Heart left ventricle (tissue), 13 donors: ENCODE data around the gene FMNL3.

ENCODE experiments used
- CTCF ChIP-seq, 12 donors: fragments of 200-600 bp; sonication (generic) in 4 of 12; IDR thresholded peaks; one replicate each; pipeline versions ENCODE4 v1.5.0 to v1.8.0; 2018 to 2022; ENCODE audit warnings: antibody characterized with exemption in 12 of 12, mild to moderate bottlenecking in 5 of 12
- POLR2A ChIP-seq, 2 donors: fragments of 450-650 bp; IDR thresholded peaks; one replicate each; pipeline ENCODE4 v1.6.1; 2017; ENCODE audit warnings: antibody characterized with exemption in 2 of 2, mild to moderate bottlenecking in 2 of 2, moderate library complexity in 2 of 2
- donor health status: ischemic (EF 13 %, LVEDD 7.1; RV severe dilation, severe dysfunction).
- donor health status: DM: no; HTN: yes; CAD: no.
- donor health status: DM: no; HTN: no; CAD: no.
- donor health status: ischemic (EF 25% LVEDD 6.9; RV normal size, moderate dysfunction).
- donor health status: ischemic (EF 25% LVEDD 5.7; RV mildly dilated, moderate dysfunction).
- donor health status: ischemic (EF 35%, LVEDD 5.7; RV mildly dilated, moderate dysfunction).
- donor health status: nonischemic (EF 11% LVEDD 7.7; RV severe dilation, severe dysfunction).
- donor health status: DM: yes; HTN: yes; CAD: no.
- donor health status: PGD.
- donor health status: ischemic (EF 29% LVEDD 5.4; RV normal size, mild dysfunction).
- donor health status: nonischemic (EF 23%, LVEDD 6.1; RV moderate dilation, normal function).

- no peak for TF ChIP-seq CTCF (IDR thresholded peaks at IDR 0.05)
- no peak for TF ChIP-seq POLR2A (IDR thresholded peaks at IDR 0.05)
Observed at GRCh38 chr12:49609059-49609874, 97.9 kb downstream of the FMNL3 start.
